ENCODE data around the gene DOC2B. TPM values are rescaled to one million over a fixed set of nuclear protein-coding genes. Genes with fewer than 3 reads are reported as not detected.
A peak's percentile ranks its signal among the peaks of the same experiment; 100 is the strongest.

DOC2B gene
- total and polyA plus RNA-seq, 2 of the 13 experiments (the other 11 are each of a cell fraction or from before 2014, with no cell fraction given) = 0.09 to 0.22 TPM

- TF ChIP-seq ZNF558 (CRISPR knock-in tag; IDR thresholded peaks at IDR 0.05; ENCODE audit: borderline replicate concordance) (no peak), PAF1 (CRISPR knock-in tag; IDR thresholded peaks at IDR 0.05) (no peak), DBP (CRISPR knock-in tag; IDR thresholded peaks at IDR 0.05; ENCODE audit: not compliant biosample characterization) (no peak), HOXA5 (CRISPR knock-in tag; IDR thresholded peaks at IDR 0.05) (no peak), ATM (IDR thresholded peaks at IDR 0.05; ENCODE audit: borderline replicate concordance) (no peak), ZNF513 (CRISPR knock-in tag; conservative IDR thresholded peaks at IDR 0.05) (no peak), MTERF4 (CRISPR knock-in tag; IDR thresholded peaks at IDR 0.05) (no peak), ZNF446 (CRISPR knock-in tag; IDR thresholded peaks at IDR 0.05) (no peak), ZNF263 (CRISPR knock-in tag; IDR thresholded peaks at IDR 0.05) (peak; percentile 92), SMAD3 (CRISPR knock-in tag; IDR thresholded peaks at IDR 0.05) (0 out of 2 replicates have a peak, but pooled peaks have one; percentile 37), PRDM15 (CRISPR knock-in tag; IDR thresholded peaks at IDR 0.05) (no peak), CBX1 (IDR thresholded peaks at IDR 0.05; ENCODE audit: low read depth) (no peak), DMAP1 (CRISPR knock-in tag; IDR thresholded peaks at IDR 0.05) (no peak), HNF1B (CRISPR knock-in tag; IDR thresholded peaks at IDR 0.05) (peak; percentile 79), MLXIP (CRISPR knock-in tag; IDR thresholded peaks at IDR 0.05; ENCODE audit: borderline replicate concordance) (no peak), ZNF615 (CRISPR knock-in tag; IDR thresholded peaks at IDR 0.05; ENCODE audit: borderline replicate concordance) (no peak)
Measured at GRCh38 chr17:193841-194806, 12.7 kb upstream of the DOC2B start (continued).

Data from HepG2 (cell line).